ENCODE results near the gene GP5. TPM values are rescaled to one million over a fixed set of nuclear protein-coding genes. Genes with fewer than 3 reads are reported as not detected.

GP5 gene
- total RNA-seq, 1 experiment from 2014 or later = 0.15 TPM

- H3K4me2 ChIP-seq (ENCODE audit: low read length) = no peak overlapping the region
- ATAC-seq = no peak
- no peaks in the 10 kb centered on the region for H3K36me3 ChIP-seq (ENCODE audit: control insufficient read depth in 1 of 2, insufficient read depth in 2 of 2, low read length in 2 of 2)
- H3K79me2 ChIP-seq (ENCODE audit: insufficient read depth, low read length) = no peaks in the 10 kb centered on the region
- H2AFZ ChIP-seq (ENCODE audit: low read depth, low read length, poor library complexity, severe bottlenecking) = no peak overlapping the region
- no peaks in the 10 kb centered on the region for H3K9me2 ChIP-seq (ENCODE audit: insufficient read depth)
- BruUV-seq (replicated peaks) = no TSS peak
- H3K9ac ChIP-seq (ENCODE audit: low read length) = no peak overlapping the region
- H3K4me3 ChIP-seq (replicated peaks in 1 of 2; ENCODE audit: low read depth in 1 of 2, low read length in 2 of 2) = no peak overlapping the region
- H3K4me1 ChIP-seq (ENCODE audit: control insufficient read depth in 1 of 2, insufficient read depth in 2 of 2, low read length in 2 of 2) = peaks cover 0 to 6% of the 10 kb centered on the region in 2 experiments; a peak in 1 of 4 replicates
- intact Hi-C loops (cut with micrococcal nuclease) = no loop called here
- no peaks in the 10 kb centered on the region for H3K9me3 ChIP-seq (ENCODE audit: control insufficient read depth in 1 of 2, insufficient read depth in 1 of 2, low read depth in 1 of 2, low read length in 2 of 2)
- POLR2A ChIA-PET = no interaction called here
- no peak for TF ChIP-seq REST (IDR thresholded peaks at IDR 0.05; ENCODE audit: low read depth)
- no peak for TF ChIP-seq YY1 (IDR thresholded peaks at IDR 0.05; ENCODE audit: extremely low read depth, insufficient replicate concordance, low read depth, low read length)
- TF ChIP-seq TCF7L2 (IDR thresholded peaks at IDR 0.05; ENCODE audit: borderline replicate concordance, extremely low read depth, insufficient read depth, insufficient read length) = no peak
- no peak for TF ChIP-seq MAX (IDR thresholded peaks at IDR 0.05)
- no peak for TF ChIP-seq CBX3 (IDR thresholded peaks at IDR 0.05; ENCODE audit: low read depth)
- no peak for TF ChIP-seq ZFX (IDR thresholded peaks at IDR 0.05)
- no peak for TF ChIP-seq CTCF (IDR thresholded peaks at IDR 0.05 in 2 of 3, conservative IDR thresholded peaks at IDR 0.05 in 1 of 3; ENCODE audit: borderline replicate concordance in 1 of 3, insufficient read depth in 1 of 3, low read depth in 2 of 3, low read length in 2 of 3)
- TF ChIP-seq JUND (IDR thresholded peaks at IDR 0.05) = no peak
- no peak for TF ChIP-seq FOSL1 (IDR thresholded peaks at IDR 0.05; ENCODE audit: low read depth)
- no peak for TF ChIP-seq SRF (IDR thresholded peaks at IDR 0.05; ENCODE audit: low read depth)
- TF ChIP-seq SP1 (IDR thresholded peaks at IDR 0.05; ENCODE audit: low read depth) = no peak
- TF ChIP-seq ELF1 (IDR thresholded peaks at IDR 0.05; ENCODE audit: borderline replicate concordance, low read depth) = no peak
- H4K20me1 ChIP-seq (ENCODE audit: insufficient read depth) = no peaks in the 10 kb centered on the region
- no peaks in the 10 kb centered on the region for H3K27me3 ChIP-seq (ENCODE audit: insufficient read depth, low read length)
- CTCF ChIA-PET = no interaction called here
- no peak overlapping the region for H3K27ac ChIP-seq (ENCODE audit: low read depth, low read length)
- no peak for DNase-seq (ENCODE audit: low read depth, low spot score)
- RAD21 ChIA-PET (ENCODE audit: low non-redundant PET in 1 of 2, low total read pairs in 2 of 2, uncharacterized antibody in 2 of 2, unreplicated experiment in 2 of 2) = no interaction called here
Measured at GRCh38 chr3:194383276-194383940, 15.7 kb downstream of the GP5 start.
